Astrocyte of the cerebellum (primary cell): Measurements from ENCODE around the gene TEX22.

Experiments used
- DNase-seq: peaks from one replicate; pipeline ENCODE4 v3.0.0-alpha.2; 2011; ENCODE audit warnings: low read depth
- H3K4me3 ChIP-seq: 2 replicates; pipeline ENCODE4 v1.5.1; 2011; ENCODE audit warnings: mild to moderate bottlenecking, low read depth, low read length, moderate library complexity
- in situ Hi-C: cut with HindIII; loops from 2 replicates; pipeline ENCODE4 v1.10.0; 2017; ENCODE audit warnings: low sequenced_read_pairs
- TF ChIP-seq, protein P1 (sequence below): IDR thresholded peaks from 2 replicates; pipeline ENCODE4 v1.5.1; 2012; ENCODE audit warnings: low read length, low read depth, moderate library complexity, mild to moderate bottlenecking; ENCODE audit errors: missing control alignments

TEX22 gene

GRCh38 chr14:105425823-105426247 lies 27.5 kb downstream of the TEX22 start:
- no peak overlapping the region for H3K4me3 ChIP-seq
- TF ChIP-seq, protein P1, sequence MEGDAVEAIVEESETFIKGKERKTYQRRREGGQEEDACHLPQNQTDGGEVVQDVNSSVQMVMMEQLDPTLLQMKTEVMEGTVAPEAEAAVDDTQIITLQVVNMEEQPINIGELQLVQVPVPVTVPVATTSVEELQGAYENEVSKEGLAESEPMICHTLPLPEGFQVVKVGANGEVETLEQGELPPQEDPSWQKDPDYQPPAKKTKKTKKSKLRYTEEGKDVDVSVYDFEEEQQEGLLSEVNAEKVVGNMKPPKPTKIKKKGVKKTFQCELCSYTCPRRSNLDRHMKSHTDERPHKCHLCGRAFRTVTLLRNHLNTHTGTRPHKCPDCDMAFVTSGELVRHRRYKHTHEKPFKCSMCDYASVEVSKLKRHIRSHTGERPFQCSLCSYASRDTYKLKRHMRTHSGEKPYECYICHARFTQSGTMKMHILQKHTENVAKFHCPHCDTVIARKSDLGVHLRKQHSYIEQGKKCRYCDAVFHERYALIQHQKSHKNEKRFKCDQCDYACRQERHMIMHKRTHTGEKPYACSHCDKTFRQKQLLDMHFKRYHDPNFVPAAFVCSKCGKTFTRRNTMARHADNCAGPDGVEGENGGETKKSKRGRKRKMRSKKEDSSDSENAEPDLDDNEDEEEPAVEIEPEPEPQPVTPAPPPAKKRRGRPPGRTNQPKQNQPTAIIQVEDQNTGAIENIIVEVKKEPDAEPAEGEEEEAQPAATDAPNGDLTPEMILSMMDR, result no peak
- in situ Hi-C loops, result no loop called here
- no peak for DNase-seq

DNA sequence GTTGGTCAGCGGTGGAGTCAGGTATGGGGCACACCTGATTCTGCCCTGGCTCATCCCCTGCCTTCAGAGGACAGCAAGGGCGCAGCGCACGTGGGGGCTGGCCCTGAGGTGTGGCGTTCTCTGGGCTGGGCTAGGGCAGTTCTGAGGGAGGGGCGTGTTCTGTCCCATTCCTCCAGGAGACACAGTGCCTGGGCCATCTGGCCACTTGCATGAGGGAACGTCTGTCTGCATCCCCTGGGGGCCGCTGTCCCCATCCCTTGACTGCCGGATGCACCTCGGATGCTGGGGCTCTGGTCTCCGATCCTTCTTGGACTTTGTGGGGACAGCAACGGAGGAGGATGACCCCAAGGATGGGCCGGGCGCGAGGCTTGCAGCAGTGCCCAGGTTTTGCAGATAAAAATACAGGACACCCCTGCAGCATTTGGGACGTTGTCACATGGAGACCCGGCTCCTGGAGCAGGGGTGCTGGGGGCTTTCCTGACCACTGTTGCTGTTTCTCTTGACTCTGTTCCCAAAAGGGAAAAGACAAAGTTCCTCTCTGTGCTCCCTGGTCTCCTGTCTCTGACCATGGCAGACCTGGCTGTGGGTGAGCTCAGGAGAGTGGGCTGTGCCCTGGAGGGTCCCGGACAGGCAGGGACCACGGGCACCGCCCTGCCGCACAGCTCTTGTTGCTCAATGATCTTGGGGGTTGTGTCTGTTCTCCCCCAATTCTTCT lies 28.2 kb downstream of the TEX22 start:
- TF ChIP-seq, protein P1, result no peak
- in situ Hi-C loops, result no loop called here
- DNase-seq, result no peak
- H3K4me3 ChIP-seq, result no peak overlapping the region

GRCh38 chr14:105427412-105427811 lies 29.1 kb downstream of the TEX22 start:
- in situ Hi-C loops, result no loop called here
- TF ChIP-seq, protein P1, result no peak
- DNase-seq, result no peak
- H3K4me3 ChIP-seq, result no peak overlapping the region

DNA sequence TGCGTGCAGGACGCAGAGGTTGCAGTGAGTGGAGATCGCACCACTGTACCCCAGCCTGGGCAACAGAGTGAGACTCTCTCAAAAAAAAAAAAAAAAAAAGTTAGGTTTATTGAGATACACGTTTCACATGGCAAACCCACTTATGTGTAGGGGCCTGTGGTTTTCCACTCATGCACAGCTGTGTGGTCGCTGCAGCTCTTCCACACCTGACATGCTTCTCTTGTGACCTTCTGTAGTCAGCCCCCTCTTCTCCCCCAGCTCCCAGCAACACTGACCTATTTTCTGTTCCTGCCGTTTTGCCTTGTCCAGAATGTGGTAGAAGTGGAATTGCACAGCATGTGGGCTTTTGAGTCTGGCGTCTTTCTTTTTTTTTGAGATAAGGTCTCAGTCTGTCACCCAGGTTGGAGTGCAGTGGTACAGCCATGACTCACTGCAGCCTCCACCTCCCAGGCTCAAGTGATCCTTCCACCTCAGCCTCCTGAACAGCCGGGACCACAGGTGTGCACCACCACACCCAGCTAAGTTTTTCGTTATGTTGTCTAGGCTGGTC lies 29.7 kb downstream of the TEX22 start:
- no peak for DNase-seq
- in situ Hi-C loops, result no loop called here
- H3K4me3 ChIP-seq, result no peak overlapping the region
- TF ChIP-seq, protein P1, result no peak

GRCh38 chr14:105430042-105430441 lies 31.7 kb downstream of the TEX22 start:
- TF ChIP-seq, protein P1, result no peak
- H3K4me3 ChIP-seq, result no peak overlapping the region
- DNase-seq, result no peak
- in situ Hi-C loops, result no loop called here

GRCh38 chr14:105430565-105430964 lies 32.2 kb downstream of the TEX22 start:
- TF ChIP-seq, protein P1, result no peak
- peak; percentile 32 for DNase-seq
- in situ Hi-C loops, result no loop called here
- H3K4me3 ChIP-seq, result no peak overlapping the region
